ENCODE measurements around the gene BCR. TPM values are rescaled to one million over a fixed set of nuclear protein-coding genes. Genes with fewer than 3 reads are reported as not detected.

BCR gene
- total and polyA plus RNA-seq, 2 of the 13 experiments (the other 11 are each of a cell fraction or from before 2014, with no cell fraction given) = 19.9 to 33.6 TPM

GRCh38 chr22:23289851-23290724, 109.8 kb downstream of the BCR start (continued):
- TF ChIP-seq CTCF (CRISPR knock-in tag; IDR thresholded peaks at IDR 0.05) = peak; percentile 90
- 0 out of 2 replicates have a peak, but pooled peaks have one; percentile 19 for TF ChIP-seq REPIN1 (CRISPR knock-in tag; IDR thresholded peaks at IDR 0.05; ENCODE audit: borderline replicate concordance, low read depth)
- TF ChIP-seq MAX (IDR thresholded peaks at IDR 0.05) = 0 out of 2 replicates have a peak, but pooled peaks have one; percentile 17
- TF ChIP-seq NCOR1 (IDR thresholded peaks at IDR 0.05; ENCODE audit: borderline replicate concordance, low read length) = peak; percentile 19; the same call in 1 of the 2 replicates
- 0 out of 2 replicates have a peak, but pooled peaks have one; percentile 45 for TF ChIP-seq ZNF558 (CRISPR knock-in tag; IDR thresholded peaks at IDR 0.05; ENCODE audit: borderline replicate concordance)
- no peak for TF ChIP-seq ZNF770 (CRISPR knock-in tag; IDR thresholded peaks at IDR 0.05)
- TF ChIP-seq SOX5 (CRISPR knock-in tag; IDR thresholded peaks at IDR 0.05; ENCODE audit: borderline replicate concordance) = peak; percentile 39; the same call in 1 of the 2 replicates
- no peak for TF ChIP-seq YEATS2 (CRISPR knock-in tag; IDR thresholded peaks at IDR 0.05; ENCODE audit: borderline replicate concordance)
- no peak for TF ChIP-seq ZNF552 (CRISPR knock-in tag; IDR thresholded peaks at IDR 0.05; ENCODE audit: borderline replicate concordance)
- TF ChIP-seq ZNF687 (CRISPR knock-in tag; IDR thresholded peaks at IDR 0.05) = peak; percentile 86
- peak; percentile 69; the same call in 1 of the 2 replicates for TF ChIP-seq CEBPB (IDR thresholded peaks at IDR 0.05; ENCODE audit: borderline replicate concordance, low read depth, low read length)
- TF ChIP-seq ZNF749 (CRISPR knock-in tag; IDR thresholded peaks at IDR 0.05; ENCODE audit: borderline replicate concordance) = no peak
- TF ChIP-seq ZNF704 (CRISPR knock-in tag; IDR thresholded peaks at IDR 0.05; ENCODE audit: borderline replicate concordance) = 0 out of 2 replicates have a peak, but pooled peaks have one; percentile 25
- TF ChIP-seq KDM5B (CRISPR knock-in tag; IDR thresholded peaks at IDR 0.05; ENCODE audit: borderline replicate concordance) = peak; percentile 54; the same call in 1 of the 2 replicates
- TF ChIP-seq ZBTB25 (CRISPR knock-in tag; IDR thresholded peaks at IDR 0.05) = no peak
